HUDEP-2 (cell line): ENCODE data around the gene MAP3K20.
"Not testable (repeated sequence)": the region's sequence is repeated elsewhere in the genome, so short reads cannot be mapped to it uniquely, and the experiment has no call there.

Experiments used
- DNase-seq, 76 experiments: peaks; one replicate each; lab custom pipeline; 2025; ENCODE audit not compliant: unreplicated experiment in 76 of 76; lab: John Stamatoyannopoulos, UW

MAP3K20 gene

DNA sequence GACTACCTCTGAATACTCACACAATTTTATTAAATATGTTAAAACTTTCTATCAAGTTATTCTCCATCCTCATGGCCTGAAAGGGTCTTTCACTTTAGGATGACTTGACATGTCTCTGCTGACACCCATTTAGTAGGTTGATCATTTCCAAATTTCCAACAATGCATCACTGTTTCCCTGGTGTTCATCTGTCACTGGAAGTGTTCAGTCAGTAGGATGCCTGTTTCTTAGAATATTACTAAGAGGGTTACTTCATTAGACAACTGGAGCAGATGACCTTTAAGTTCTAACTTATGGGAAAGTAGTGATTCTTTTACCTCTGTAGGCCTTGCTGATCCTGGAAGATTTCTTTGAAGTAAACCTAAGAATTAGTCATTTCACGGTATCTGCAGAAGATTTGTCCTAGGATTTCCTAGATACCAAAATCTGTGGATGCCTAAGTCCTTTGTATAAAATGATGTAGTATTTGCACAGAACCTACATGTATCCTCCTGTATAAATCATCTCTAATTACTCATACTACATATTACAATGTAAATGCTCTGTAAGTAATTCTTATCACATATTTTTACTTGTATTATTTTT, 77.7 kb downstream of the MAP3K20 start:
- DNase-seq: no peak

DNA sequence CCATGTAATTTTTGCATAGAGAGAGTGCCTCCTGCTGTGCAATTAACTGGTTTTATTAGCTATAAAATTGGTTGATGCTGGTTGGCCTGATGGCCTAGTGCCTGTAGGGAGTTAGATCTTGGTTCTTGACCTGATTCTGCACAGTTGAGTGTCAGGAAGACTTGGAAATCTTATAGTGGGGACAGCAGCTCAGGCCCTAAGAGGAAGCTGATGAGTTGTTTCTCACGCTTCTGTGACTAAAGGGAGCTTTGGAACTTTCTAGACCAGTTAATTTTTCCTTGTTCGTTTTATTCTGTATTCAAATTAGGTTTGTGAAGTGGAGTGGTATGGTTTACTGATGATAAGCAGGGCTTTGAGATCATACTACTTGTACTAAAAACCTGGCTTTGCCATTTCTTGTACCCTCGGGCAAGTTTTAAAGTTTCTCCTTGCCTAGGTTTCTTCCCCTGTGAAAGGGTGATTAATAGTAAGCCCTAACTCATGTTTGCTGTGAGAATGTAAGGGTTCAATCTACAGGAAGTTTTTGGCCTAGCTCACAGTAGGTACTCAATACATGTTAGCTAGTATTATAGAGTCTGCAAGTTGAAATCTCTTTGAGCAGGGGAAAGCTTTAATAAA, 82.1 kb downstream of the MAP3K20 start:
- no peak for DNase-seq

DNA sequence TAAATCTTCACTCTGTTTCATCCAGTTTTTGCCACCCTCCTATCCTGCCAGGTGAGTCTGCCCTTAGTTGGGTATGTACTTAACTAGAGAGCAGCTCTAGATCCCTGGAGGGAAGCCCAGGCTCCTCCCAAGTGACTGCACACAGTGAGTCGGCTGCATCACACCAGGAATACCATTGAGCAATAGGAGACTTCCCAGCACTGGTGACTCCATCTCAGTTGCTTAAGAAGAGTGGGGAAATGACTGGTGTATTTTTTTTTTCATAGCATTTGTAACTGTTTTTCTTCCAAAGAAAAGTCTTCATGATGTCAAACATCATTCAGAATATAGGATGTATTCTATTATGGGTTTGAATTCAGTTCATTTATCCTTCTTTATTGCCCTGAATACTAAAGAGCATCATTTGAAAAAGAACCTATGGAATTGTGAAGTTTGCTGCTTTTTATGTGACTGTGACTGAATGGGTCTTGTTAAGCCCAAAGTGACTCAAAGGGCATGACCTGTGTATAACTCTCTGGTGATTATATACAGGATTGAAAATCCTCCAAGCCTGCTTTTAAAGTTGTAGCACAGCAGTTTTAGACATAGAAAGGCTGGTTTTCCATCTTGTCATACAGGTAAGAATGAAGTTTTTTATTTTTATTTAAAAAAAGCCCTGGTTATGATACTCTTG, 84.3 kb downstream of the MAP3K20 start:
- DNase-seq: peak in 1 of 76 experiments; percentile 4

DNA sequence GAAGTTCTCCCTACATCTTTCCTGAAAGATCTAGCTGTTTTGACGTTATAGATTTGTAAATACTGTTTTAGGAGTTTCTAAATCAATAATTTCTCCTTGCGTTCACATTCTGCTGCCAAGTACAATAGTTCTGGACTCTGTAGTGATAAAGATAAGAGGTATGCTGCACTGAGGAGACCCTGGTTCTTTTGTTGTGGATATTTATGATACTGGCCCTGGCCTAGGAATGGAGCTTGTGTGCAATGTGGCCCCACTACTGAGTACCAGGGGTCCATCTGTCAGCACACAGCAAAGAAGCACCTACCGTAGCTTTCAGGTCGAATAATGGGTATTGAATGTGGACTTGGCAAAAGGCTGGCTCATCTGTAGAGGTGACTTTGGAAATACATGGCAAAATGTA, 85.0 kb downstream of the MAP3K20 start:
- no peak for DNase-seq

DNA sequence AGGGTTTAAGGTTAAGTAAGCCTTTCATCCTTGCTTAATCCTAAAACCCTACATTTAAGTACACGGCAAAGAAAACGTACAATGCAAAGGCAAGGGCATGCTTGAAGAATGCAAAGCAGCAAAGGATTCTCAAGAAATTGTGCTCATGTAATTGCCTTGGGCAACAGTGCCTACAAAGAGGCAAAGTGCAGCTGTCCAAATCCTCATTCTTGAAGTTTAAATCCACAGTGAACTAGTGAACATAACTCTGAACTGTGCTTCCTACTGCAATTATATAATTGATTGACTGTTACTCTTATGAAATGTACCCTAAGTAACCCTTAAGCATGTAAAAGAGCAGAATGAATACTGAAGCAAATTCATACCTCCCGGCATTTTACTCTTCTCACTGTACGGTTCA, 85.4 kb downstream of the MAP3K20 start:
- no peak for DNase-seq

DNA sequence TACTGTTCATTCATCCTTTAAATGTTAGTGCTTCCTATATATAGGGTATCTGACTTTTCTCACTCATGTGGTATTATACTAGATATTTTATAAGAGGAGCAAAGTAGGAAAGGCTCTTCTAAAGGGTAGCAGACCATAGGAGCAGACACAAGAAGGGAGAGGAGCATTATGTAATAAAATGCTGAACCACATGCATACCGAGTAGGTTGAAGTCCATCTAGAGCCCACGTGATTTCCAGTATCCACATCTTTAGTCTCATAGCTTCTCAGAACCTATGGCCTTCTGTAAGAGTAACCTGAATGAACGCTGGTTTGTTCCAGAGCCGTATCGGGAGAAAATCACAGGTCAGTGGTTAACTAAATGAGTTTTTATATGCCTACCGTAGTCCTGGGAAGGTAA, 85.9 kb downstream of the MAP3K20 start:
- no peak for DNase-seq

DNA sequence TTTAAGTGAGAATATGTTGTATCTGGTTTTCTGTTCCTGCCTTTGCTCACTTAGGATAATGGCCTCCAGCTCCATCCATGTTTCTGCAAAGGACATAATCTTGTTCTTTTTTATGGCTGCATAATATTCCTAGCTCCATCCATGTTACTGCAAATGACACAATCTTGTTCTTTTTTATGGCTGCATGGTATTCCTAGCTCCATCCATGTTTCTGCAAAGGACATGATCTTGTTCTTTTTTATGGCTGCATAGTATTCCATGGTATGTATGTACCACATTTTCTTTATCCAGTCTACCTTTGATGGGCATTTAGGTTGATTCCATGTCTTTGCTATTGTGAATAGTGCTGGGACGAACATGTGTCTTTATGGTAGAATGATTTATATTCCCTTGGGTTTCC, 87.7 kb downstream of the MAP3K20 start:
- DNase-seq: not testable (repeated sequence)

DNA sequence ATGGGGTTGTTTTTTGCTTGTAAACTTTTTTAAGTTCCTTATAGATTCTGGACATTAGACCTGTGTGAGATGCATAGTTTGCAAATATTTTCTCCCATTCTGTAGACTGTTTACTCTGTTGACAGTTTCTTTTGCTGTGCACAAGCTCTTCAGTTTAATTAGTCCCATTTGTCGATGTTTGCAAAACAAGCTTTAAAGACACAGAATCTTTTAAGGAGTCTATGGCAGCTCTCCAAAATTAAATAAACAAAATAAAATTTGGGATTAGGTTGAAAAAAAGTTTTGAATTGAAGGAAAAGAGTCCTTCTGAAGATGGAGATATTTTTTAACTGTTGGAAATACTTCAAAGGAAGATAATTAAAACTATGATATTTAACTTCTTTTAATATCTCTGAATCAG, 88.8 kb downstream of the MAP3K20 start:
- DNase-seq: no peak

DNA sequence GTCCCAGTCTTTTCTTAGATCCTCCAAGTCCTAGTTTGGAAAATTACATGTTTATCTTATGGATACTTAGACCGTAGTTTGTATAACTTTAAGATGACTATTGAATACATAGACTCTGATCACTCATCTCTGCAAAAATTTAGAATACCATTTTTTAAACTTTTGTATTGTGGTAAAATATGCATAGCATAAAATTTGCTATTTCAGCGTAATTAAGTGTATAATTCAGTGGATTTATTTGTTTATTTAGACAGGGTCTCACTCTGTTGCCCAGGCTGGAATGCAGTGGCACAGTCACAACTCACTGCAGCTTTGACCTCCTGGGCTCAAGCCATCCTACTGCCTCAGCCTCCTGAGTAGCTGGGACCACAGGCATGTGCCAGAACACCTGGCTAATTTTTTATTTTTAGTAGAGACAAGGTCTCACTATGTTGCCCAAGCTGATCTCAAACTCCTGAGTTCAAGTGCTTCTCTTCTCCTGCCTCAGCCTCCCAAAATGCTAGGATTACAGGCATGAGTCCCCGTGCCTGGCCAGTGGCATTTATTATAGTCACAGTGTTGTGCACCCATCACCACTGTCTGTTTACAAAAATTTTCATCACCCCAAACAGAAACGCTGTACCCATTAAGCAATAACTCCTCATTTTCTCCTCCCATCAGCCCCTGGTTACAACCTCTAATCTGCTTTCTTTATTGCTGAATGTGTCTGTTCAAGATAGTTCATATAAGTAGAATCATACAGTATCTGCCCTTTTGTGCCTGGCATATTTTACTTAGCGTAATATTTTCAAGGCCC, 90.0 kb downstream of the MAP3K20 start:
- DNase-seq: no peak

DNA sequence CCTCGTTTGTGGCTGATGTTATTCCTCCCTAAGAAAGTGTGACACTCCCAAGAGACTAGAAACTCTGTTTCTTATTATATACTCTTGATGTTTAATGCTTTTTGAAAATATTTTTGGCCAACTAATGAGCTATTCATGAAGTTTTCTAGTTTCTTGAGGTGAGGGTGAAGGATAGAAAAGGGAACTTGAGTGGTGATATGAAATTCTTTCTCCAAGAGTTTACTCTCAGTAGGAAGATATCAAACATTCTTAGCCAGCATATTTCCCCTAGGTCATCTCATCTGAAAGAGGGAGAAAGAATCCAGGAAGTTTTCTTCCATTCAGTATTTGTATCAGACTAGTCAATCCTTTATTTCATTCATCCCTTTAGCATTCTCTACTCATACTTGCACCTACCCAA, 95.7 kb downstream of the MAP3K20 start:
- no peak for DNase-seq

DNA sequence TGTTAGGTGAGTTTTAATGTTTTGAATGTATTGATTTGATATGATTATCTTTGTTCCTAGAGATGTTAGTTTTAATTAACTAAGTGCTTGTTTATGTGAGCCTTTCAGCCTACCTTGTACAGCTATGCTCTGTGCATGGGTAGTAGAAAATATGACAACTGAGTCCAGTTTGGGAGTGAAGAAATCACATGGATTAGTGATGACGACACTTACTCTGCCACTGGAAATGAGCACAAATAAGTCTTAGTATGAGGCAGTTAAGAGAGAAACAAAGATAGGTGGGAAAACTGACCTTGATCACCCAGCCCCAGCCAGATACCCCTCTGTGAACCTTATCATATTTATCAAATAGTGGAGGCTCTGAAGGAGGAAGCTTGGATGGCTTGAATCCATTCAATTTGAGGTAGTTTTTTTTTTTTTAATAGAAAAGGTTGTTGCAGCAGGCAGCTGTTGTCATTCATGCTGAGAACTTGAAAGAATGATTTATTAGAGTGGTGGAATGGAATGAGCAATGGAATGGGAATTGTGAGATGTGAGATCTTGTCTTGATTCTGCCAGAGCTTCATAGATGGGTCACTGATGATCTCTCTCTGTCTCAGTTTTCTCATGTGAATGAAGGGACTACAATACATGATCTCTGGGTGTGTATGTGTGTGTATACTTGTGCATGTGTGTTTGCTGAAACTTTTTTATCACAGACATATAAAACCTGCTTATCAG, 96.4 kb downstream of the MAP3K20 start:
- no peak for DNase-seq

DNA sequence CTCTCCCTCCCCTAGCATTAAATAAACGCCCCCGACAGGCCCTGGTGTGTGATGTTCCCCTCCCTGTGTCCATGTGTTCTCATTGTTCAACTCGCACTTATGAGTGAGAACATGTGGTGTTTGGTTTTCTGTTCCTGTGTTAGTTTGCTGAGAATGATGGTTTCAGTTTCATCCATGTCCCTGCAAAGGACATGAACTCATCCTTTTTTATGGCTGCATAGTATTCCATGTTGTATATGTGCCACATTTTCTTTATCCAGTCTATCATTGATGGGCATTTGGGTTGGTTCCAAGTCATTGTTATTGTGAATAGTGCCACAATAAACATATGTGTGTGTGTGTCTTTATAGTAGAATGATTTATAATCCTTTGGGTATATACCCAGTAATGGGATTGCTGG, 98.7 kb downstream of the MAP3K20 start:
- DNase-seq: not testable (repeated sequence)

DNA sequence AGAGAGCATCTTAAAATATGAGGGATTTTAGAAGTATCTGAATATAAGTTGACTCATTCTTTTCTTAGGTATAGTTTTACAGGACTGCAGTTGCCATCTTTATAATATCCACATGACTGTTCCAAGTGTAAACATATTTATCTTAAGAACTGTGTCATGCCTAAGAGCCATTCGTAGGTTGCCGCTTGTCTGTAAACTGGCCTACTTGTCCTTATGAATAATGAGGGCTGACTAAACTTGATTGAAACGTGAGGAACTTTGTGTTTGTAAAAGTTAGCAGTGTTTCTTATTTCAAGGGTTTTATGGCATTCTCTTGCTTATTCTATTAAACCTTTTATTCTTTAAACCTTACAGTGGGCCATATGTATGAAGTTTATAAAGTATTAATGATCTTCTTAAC, 99.6 kb downstream of the MAP3K20 start:
- no peak for DNase-seq

DNA sequence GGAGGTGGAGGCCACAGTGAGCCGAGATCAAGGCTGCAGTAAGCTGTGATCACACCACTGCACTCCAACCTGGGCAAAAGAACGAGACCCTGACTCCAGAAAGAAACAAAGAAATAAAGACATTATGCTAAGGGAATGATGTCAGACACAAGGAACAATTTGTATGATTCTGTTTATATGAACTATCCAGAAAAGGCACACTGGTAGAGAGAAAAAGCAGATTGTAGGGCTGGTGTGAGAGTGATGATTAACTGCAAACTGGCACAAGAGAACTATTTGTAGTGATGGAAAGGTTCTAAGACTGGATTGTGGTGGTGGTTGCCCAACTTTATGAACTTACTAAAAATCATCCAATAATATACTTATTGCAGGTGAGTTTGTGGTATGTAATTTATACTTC, 106.3 kb downstream of the MAP3K20 start:
- DNase-seq: no peak

DNA sequence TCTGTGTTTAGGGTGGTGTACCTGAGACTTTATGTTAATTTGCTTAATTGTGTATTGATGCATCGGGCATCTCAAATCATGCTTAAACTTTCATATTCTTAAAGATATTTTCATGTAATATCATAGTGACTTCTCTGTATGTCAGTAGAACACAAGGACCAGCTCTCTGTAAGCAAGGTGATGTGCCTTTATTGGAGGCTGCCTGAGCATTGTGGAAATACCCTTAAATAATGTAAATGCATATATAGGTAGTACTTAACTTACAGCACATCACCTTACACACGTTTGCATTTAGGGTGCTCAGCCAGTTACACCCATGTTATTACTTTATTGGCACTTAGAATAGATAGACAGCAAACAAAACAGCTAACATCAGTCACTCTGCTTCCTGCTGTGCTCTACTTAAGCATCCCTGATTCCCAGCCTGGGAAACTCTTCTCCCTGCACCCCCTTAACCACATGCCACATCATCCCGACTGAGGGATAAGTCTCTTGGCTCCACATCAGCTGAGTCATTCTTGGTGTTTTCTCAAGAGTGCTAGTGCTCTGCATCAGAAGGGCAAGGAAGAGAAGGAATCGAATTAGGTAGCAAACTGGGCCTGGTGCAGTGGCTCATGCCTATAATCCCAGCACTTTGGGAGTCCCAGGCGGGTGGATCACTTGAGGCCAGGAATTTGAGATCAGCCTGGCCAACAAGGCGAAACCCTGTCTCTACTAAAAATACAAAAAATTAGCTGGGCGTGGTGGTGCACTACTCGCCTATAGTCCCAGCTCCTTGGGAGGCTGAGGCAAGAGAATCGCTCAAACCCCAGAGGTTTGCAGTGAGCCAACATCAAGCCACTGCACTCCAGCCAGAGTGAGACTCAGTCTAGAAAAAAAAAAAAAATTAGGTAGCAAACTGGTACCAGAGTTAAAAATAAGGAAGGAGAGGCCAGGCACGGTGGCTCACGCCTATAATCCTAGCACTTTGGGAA, 108.7 kb downstream of the MAP3K20 start:
- no peak for DNase-seq

DNA sequence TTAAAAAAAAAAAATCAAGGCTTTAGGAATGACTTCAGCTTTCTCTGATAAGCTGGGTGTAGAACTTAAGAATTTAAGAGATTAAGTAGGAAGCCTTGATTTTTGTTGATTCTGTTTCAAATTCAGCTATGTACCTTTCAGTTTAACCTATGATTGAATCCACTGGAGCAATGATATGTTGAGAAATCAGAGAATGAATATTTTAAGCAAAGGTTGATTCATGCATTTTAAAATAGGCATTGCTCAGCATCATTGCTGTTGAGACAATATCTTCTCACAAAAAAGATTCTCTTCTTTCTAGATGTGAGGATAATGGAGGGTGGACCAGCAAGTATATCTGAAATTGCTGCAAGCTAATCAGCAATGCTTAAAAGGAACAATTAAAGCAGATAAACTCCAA, 109.8 kb downstream of the MAP3K20 start:
- DNase-seq: no peak

DNA sequence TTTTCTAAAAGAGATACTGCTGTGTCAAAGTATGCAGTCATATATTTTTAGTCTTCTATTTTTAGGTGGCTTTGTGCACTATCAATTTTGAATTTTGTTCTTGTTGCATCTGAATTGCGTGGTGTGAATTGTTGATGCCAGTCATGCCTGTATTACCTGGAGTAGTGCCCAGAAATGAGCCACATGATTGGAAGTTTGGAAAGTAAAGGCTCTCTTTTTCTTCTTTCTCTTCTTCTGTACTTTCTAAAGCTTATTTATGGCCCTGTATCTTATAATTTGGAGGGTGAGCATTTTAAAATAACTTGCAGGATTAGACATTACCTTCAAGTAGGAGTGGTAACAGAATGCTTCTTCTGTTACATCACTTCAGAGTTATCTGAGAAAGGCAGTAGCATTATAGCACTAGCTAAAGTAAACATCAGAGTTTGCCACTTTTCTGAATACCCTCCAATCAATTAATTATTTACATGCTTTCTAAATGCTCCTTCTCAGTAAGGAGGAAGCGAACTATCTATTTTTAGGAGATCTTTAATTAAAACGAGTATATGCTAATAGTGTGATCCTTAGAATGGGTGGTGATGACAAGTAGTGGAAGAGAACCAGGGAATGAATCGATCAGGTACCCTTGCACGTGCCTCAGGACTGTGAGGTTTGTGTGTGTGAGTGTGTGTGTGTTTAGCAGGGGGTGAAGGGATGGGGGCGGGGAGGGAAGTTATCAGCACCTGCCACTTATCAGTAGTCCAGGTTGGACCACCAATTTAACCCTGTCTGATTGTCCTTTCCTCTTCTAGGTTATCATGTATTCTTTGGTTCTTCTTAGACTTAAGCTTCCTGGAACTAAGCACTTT, 112.5 kb downstream of the MAP3K20 start:
- peak in 2 of 76 experiments; percentile 1 to 4 for DNase-seq

DNA sequence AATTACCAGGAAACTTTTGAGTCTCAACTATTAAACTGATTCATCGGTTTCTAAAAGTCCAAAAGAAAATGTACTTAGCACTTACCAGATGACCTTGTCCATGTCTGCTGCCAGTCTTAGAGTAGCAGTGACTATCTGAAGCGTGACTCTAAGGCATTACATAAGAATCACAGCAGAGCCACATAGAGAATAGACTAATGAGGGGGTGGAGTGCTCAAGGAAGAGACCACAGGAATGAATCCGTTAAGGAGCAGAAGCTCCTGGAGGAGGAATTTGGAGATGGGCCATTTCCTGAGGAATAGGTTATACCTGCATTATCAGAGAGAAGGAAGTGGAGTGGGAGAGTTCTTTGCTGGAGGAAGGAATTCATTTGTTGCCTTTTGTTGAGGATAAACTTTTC, 116.0 kb downstream of the MAP3K20 start:
- DNase-seq: no peak

DNA sequence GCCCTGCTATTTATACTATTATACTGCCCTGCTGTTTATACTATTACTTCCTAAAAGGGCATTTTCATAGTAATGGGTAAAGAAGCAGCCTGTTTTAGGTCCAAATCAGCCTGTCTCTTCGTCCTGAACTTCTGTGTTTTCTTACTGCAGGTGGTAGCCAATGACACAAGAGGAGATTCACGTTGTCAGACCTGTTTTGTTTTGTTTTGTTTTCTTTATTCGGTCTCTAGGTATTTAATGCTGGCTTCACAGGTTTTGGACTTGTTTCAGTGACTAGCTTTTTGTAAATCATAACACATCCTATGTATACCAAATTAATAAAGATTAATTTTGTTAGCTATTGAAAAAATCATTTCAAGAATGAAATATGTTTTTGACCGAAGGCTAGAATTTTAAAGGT, 116.4 kb downstream of the MAP3K20 start:
- DNase-seq: no peak
